Hepatocyte (in vitro differentiated cells): ENCODE data around the gene SLC43A2. TPM values are rescaled to one million over a fixed set of nuclear protein-coding genes. Genes with fewer than 3 reads are reported as not detected.
A peak's percentile ranks its signal among the peaks of the same experiment; 100 is the strongest.

Source experiments
- DNase-seq: peaks from one replicate; pipeline ENCODE4 v3.0.0-alpha.2; 2016; ENCODE audit warnings: low spot score
- H2AFZ ChIP-seq: fragments of 200-600 bp; sonication (generic); 2 replicates; pipeline ENCODE4 v1.6.0; 2016; ENCODE audit warnings: antibody characterized with exemption, mild to moderate bottlenecking
- H3K27ac ChIP-seq: fragments of 200-600 bp; sonication (generic); 2 replicates; pipeline ENCODE4 v1.5.1; 2016; ENCODE audit warnings: mild to moderate bottlenecking
- H3K27me3 ChIP-seq: fragments of 200-600 bp; sonication (generic); 2 replicates; pipeline ENCODE4 v1.6.1; 2016
- H3K36me3 ChIP-seq: fragments of 200-600 bp; sonication (generic); replicated peaks from 2 replicates; pipeline ENCODE4 v1.5.1; 2016; ENCODE audit warnings: low read depth; ENCODE audit not compliant: insufficient read depth
- H3K4me1 ChIP-seq: fragments of 200-600 bp; sonication (generic); 2 replicates; pipeline ENCODE4 v1.5.1; 2016; ENCODE audit warnings: mild to moderate bottlenecking, moderate library complexity; ENCODE audit not compliant: insufficient read depth
- H3K4me2 ChIP-seq: fragments of 200-600 bp; sonication (generic); 2 replicates; pipeline ENCODE4 v1.6.0; 2016
- H3K4me3 ChIP-seq: fragments of 200-600 bp; sonication (generic); 2 replicates; pipeline ENCODE4 v1.5.1; 2016; ENCODE audit warnings: mild to moderate bottlenecking
- H3K79me2 ChIP-seq: fragments of 200-600 bp; sonication (generic); 2 replicates; pipeline ENCODE4 v1.6.0; 2017; ENCODE audit warnings: mild to moderate bottlenecking
- H3K9me2 ChIP-seq: fragments of 200-600 bp; sonication (generic); replicated peaks from 2 replicates; pipeline ENCODE4 v1.6.0; 2017; ENCODE audit warnings: mild to moderate bottlenecking; ENCODE audit not compliant: insufficient read depth
- H3K9me3 ChIP-seq: fragments of 200-600 bp; sonication (generic); 2 replicates; pipeline ENCODE4 v1.5.1; 2016; ENCODE audit warnings: low read depth, mild to moderate bottlenecking
- H4K20me1 ChIP-seq: fragments of 200-600 bp; sonication (generic); 2 replicates; pipeline ENCODE4 v1.6.0; 2016; ENCODE audit warnings: mild to moderate bottlenecking; ENCODE audit not compliant: insufficient read depth, poor library complexity, severe bottlenecking
- EZH2 ChIP-seq: fragments of 200-600 bp; sonication (generic); IDR thresholded peaks from 2 replicates; pipeline ENCODE4 v1.6.1; 2016; ENCODE audit warnings: antibody characterized with exemption, mild to moderate bottlenecking, borderline replicate concordance
- EZH2phosphoT487 ChIP-seq: fragments of 200-600 bp; sonication (generic); IDR thresholded peaks from one replicate; pipeline ENCODE4 v1.6.1; 2018; ENCODE audit warnings: antibody characterized with exemption, mild to moderate bottlenecking, low read depth, moderate library complexity; ENCODE audit not compliant: unreplicated experiment, severe bottlenecking
- WGBS: methylation state at CpG from one replicate; pipeline ENCODE4 v1.1.6; 2016; ENCODE audit warnings: low lambda C conversion rate; ENCODE audit errors: missing lambda C conversion rate; 5-methylcytosine and 5-hydroxymethylcytosine counted together
- polyA plus RNA-seq: library from polyadenylated mRNA; unstranded; fragments of >200 nt; fragmentation: Nextera tagmentation; extraction: Ambion mirVana; gene quantifications from 2 replicates; pipeline ENCODE4 v1.2.1, GENCODE V29; 2016
- total RNA-seq: library from RNA; depleted of rRNA; stranded (reverse); fragments of >200 nt; gene quantifications from 2 replicates; pipeline ENCODE4 v1.2.3, GENCODE V29; 2014
- TF ChIP-seq, protein P1 (sequence below): fragments of 200-600 bp; sonication (generic); IDR thresholded peaks from 2 replicates; pipeline ENCODE4 v1.5.1; 2016; ENCODE audit warnings: antibody characterized with exemption, mild to moderate bottlenecking; ENCODE audit not compliant: poor library complexity

The SLC43A2 gene
- total and polyA plus RNA-seq, 2 experiments from 2014 or later, result 6.0 to 10.2 TPM

DNA sequence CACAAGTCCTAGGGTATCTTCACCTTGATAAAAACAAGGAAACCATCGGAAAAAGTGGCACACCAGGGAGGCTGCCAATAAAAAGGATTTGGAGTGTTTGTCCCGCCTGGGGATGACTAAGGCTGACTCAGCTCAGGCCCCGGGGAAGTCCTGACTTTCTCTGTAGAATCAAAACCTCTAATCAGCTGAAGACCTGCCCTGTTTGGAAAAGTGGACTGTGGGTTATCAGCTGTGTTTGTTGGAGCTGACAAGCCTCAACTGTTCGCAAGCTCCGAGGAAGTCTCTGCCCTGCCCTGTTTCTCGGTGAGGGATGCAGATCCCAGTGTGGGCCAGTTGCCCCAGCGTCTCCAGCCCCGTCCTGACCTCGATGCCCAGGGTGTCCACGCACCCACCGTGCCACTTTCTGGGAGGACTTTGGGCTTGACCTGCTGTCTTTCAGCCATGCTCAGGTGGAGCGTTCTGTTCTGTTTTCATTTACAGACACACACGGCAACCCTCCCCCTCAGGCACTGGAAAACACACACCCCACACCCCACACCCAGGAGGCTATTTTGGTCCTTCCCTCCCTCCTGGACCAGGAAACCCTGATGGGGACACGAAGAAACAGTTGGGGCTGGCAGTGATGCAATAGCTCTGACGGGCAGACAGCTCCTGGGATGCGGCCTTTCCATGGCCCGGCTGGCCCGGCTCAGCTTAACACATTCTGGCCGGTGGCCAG lies 38.4 kb downstream of the SLC43A2 start:
- peak; percentile 88 for DNase-seq
- Histone ChIP-seq H4K20me1 (no peaks in the 10 kb centered on the region), H3K27ac (peak overlapping the region; percentile 87), H3K9me2 (no peaks in the 10 kb centered on the region), H3K27me3 (no peaks in the 10 kb centered on the region), H3K9me3 (no peaks in the 10 kb centered on the region), H3K4me2 (peak overlapping the region; percentile 50), H3K4me3 (no peak overlapping the region), H3K36me3 (no peaks in the 10 kb centered on the region), H2AFZ (no peak overlapping the region), H3K4me1 (peaks cover 53% of the 10 kb centered on the region), H3K79me2 (no peaks in the 10 kb centered on the region)
- 30% methylated on average over 18 of the region's 19 CpGs for WGBS
- TF ChIP-seq EZH2phosphoT487, result no peak
- TF ChIP-seq, protein P1, sequence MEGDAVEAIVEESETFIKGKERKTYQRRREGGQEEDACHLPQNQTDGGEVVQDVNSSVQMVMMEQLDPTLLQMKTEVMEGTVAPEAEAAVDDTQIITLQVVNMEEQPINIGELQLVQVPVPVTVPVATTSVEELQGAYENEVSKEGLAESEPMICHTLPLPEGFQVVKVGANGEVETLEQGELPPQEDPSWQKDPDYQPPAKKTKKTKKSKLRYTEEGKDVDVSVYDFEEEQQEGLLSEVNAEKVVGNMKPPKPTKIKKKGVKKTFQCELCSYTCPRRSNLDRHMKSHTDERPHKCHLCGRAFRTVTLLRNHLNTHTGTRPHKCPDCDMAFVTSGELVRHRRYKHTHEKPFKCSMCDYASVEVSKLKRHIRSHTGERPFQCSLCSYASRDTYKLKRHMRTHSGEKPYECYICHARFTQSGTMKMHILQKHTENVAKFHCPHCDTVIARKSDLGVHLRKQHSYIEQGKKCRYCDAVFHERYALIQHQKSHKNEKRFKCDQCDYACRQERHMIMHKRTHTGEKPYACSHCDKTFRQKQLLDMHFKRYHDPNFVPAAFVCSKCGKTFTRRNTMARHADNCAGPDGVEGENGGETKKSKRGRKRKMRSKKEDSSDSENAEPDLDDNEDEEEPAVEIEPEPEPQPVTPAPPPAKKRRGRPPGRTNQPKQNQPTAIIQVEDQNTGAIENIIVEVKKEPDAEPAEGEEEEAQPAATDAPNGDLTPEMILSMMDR, result no peak
- TF ChIP-seq EZH2, result no peak

DNA sequence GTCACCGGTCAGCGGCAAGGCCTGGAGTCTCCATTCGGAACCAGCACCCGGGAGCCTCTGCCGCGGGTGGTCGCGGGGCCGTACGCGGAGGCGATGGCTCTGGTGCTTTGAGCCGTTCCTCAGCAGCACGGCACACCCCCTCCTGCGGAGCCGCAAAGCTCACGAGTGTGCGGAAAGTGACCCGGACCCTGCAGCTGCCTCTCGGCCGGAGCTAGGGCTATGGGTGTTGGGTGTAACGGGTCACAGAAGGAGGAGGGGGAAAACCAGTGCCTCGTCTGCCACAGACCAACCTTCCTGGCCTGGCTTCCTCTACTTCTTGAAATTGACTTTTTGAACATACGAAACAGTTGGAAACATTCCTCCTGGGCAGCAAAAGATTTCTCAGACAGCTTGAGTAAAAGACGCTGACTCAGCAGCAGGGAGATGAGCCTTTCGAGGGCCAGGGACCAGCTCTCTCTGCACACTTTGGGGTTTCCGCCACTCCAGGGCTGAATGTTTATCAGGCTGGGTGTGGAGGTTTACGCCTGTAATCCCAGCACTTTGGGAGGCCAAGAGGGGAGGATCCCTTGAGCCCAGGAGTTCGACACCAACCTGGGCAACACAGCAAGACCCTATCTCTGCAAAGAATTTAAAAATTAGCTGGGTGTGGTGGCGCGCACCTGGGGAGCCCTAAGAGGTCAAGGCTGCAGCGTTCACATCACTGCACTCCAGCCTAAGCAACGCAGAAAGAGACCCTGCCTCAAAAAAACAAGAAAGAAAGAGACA lies 39.6 kb downstream of the SLC43A2 start:
- Histone ChIP-seq H3K4me1 (peaks cover 54% of the 10 kb centered on the region), H3K4me2 (no peak overlapping the region), H3K27me3 (no peaks in the 10 kb centered on the region), H3K4me3 (no peak overlapping the region), H3K79me2 (no peaks in the 10 kb centered on the region), H3K36me3 (no peaks in the 10 kb centered on the region), H4K20me1 (no peaks in the 10 kb centered on the region), H3K9me3 (no peaks in the 10 kb centered on the region), H3K9me2 (no peaks in the 10 kb centered on the region), H2AFZ (no peak overlapping the region), H3K27ac (peak overlapping the region; percentile 79)
- TF ChIP-seq EZH2, result no peak
- no peak for TF ChIP-seq EZH2phosphoT487
- TF ChIP-seq, protein P1, result no peak
- peak; percentile 62 for DNase-seq
- 87% methylated on average over 33 of the region's 33 CpGs for WGBS

DNA sequence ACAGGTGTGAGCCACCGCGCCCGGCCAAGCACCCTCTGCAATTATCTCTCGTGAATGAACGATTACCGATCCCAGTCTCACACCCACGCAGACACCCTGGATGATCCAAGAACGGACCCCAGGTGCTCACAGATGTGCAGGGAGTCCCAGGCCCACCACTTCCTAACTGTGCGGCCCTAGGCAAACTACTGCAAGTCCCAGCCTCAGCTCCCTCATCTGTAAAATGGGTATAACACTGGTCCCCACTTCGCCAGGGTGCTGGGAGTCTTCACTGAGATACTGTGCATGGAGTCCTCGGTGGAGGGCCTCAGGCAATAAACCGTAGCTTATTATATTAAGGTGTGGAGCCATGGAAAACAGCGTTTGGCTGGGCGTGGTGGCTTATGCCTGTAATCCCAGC lies 44.5 kb downstream of the SLC43A2 start:
- peaks cover 12% of the 10 kb centered on the region for H3K4me1 ChIP-seq
- no peak for DNase-seq
- no peaks in the 10 kb centered on the region for H3K79me2 ChIP-seq
- no peak overlapping the region for H3K4me2 ChIP-seq
- H3K27ac ChIP-seq, result no peak overlapping the region
- WGBS, result 94% methylated on average over 14 of the region's 14 CpGs
- no peaks in the 10 kb centered on the region for H3K36me3 ChIP-seq
- H3K4me3 ChIP-seq, result no peak overlapping the region
- no peaks in the 10 kb centered on the region for H3K9me3 ChIP-seq
- H3K9me2 ChIP-seq, result no peaks in the 10 kb centered on the region
- TF ChIP-seq, protein P1, result no peak
- no peak for TF ChIP-seq EZH2phosphoT487
- no peak for TF ChIP-seq EZH2
- no peak overlapping the region for H2AFZ ChIP-seq
- H3K27me3 ChIP-seq, result no peaks in the 10 kb centered on the region
- H4K20me1 ChIP-seq, result no peaks in the 10 kb centered on the region
